Activated CD4-positive, alpha-beta T cell treated with anti-CD3 and anti-CD28 coated beads for 1 hour (primary cell): ENCODE data around the gene PRPF18.

ENCODE experiments used
- DNase-seq: peaks from one replicate; pipeline ENCODE4 v3.0.0-alpha.2; 2020

PRPF18 gene

GRCh38 chr10:13644866-13645265 lies 58.1 kb downstream of the PRPF18 start:
- DNase-seq = no peak

- no peak for DNase-seq
Measured at GRCh38 chr10:13648425-13648824, 61.7 kb downstream of the PRPF18 start.

GRCh38 chr10:13649844-13650520 lies 63.2 kb downstream of the PRPF18 start:
- no peak for DNase-seq

- DNase-seq = no peak
Measured at GRCh38 chr10:13650961-13651360, 64.2 kb downstream of the PRPF18 start.

GRCh38 chr10:13651969-13652720 lies 65.4 kb downstream of the PRPF18 start:
- DNase-seq = no peak

GRCh38 chr10:13652860-13653259 lies 66.1 kb downstream of the PRPF18 start:
- DNase-seq = no peak

GRCh38 chr10:13654118-13654830 lies 67.5 kb downstream of the PRPF18 start:
- no peak for DNase-seq

- DNase-seq = no peak
Measured at GRCh38 chr10:13654846-13655245, 68.1 kb downstream of the PRPF18 start.

GRCh38 chr10:13656337-13657100 lies 69.8 kb downstream of the PRPF18 start:
- no peak for DNase-seq

- no peak for DNase-seq
Measured at GRCh38 chr10:13657101-13657680, 70.4 kb downstream of the PRPF18 start.

GRCh38 chr10:13658264-13658663 lies 71.5 kb downstream of the PRPF18 start:
- no peak for DNase-seq

- no peak for DNase-seq
Measured at GRCh38 chr10:13658871-13659685, 72.3 kb downstream of the PRPF18 start.

- DNase-seq = peak; percentile 53
Measured at GRCh38 chr10:13659887-13660550, 73.3 kb downstream of the PRPF18 start.

- DNase-seq = no peak
Measured at GRCh38 chr10:13660551-13660920, 73.8 kb downstream of the PRPF18 start.

- no peak for DNase-seq
Measured at GRCh38 chr10:13661256-13661655, 74.5 kb downstream of the PRPF18 start.

GRCh38 chr10:13665516-13666262 lies 78.9 kb downstream of the PRPF18 start:
- no peak for DNase-seq

- DNase-seq = no peak
Measured at GRCh38 chr10:13668126-13668525, 81.4 kb downstream of the PRPF18 start.

GRCh38 chr10:13669182-13669855 lies 82.6 kb downstream of the PRPF18 start:
- no peak for DNase-seq

- DNase-seq = no peak
Measured at GRCh38 chr10:13669901-13670300, 83.1 kb downstream of the PRPF18 start.

- DNase-seq = no peak
Measured at GRCh38 chr10:13670311-13670710, 83.5 kb downstream of the PRPF18 start.
